ENCODE measurements around the gene EXOC3. TPM values are rescaled to one million over a fixed set of nuclear protein-coding genes. Genes with fewer than 3 reads are reported as not detected.

The EXOC3 gene
- total and polyA plus RNA-seq, 11 donors = 20.6 to 45.5 (median 42.8) TPM

GRCh38 chr5:440401-441201 is 2.4 kb upstream of the EXOC3 start:
- intact Hi-C loops (cut with DNase I) = loop anchor here in 5 of 10 donors (10.0 kb wide), 1 partner anchor 464 kb away; no protein-coding TSS in a partner anchor
- Histone ChIP-seq H3K27ac (no peak overlapping the region), H3K9me3 (no peaks in the 10 kb centered on the region), H3K4me1 (peaks cover 6 to 23% (median 15%) of the 10 kb centered on the region in 12 donors), H3K36me3 (peaks cover 0 to under 1% (median 0%) of the 10 kb centered on the region in 9 donors), H3K27me3 (peaks cover 0 to 4% (median 0%) of the 10 kb centered on the region in 9 donors), H3K4me3 (no peak overlapping the region)
- TF ChIP-seq CTCF (IDR thresholded peaks at IDR 0.05) = no peak
- TF ChIP-seq POLR2A (IDR thresholded peaks at IDR 0.05) = no peak
- ATAC-seq (no peak), DNase-seq (peak in 2 of 5 donors; percentile 21 to 49)
- 74 to 80% (median 76%) methylated on average over 18 of the region's 18 CpGs for WGBS, 4 donors

- peaks cover 0 to 4% (median 0%) of the 10 kb centered on the region in 9 donors for H3K27me3 ChIP-seq
- H3K27ac ChIP-seq = no peak overlapping the region
- no peaks in the 10 kb centered on the region for H3K9me3 ChIP-seq
- intact Hi-C loops (cut with DNase I) = loop anchor here in 5 of 10 donors (10.0 kb wide), 1 partner anchor 463 kb away; no protein-coding TSS in a partner anchor
- no peak for TF ChIP-seq POLR2A (IDR thresholded peaks at IDR 0.05)
- no peak for TF ChIP-seq CTCF (IDR thresholded peaks at IDR 0.05)
- H3K4me1 ChIP-seq = peaks cover 6 to 23% (median 15%) of the 10 kb centered on the region in 12 donors
- 87 to 95% (median 92%) methylated on average over 5 of the region's 5 CpGs for WGBS, 4 donors
- H3K36me3 ChIP-seq = peaks cover 0 to 13% (median 5%) of the 10 kb centered on the region in 9 donors
- DNase-seq = peak in 1 of 5 donors; percentile 6
- H3K4me3 ChIP-seq = peak overlapping the region in 11 of 12 donors; percentile 73 to 98 (median 89)
- no peak for ATAC-seq
These were observed 1.0 kb upstream of the EXOC3 start for GRCh38 chr5:441996-442334.

- Histone ChIP-seq H3K27ac (peak overlapping the region in 11 of 12 donors; percentile 69 to 91 (median 85)), H3K27me3 (peaks cover 0 to under 1% (median 0%) of the 10 kb centered on the region in 9 donors), H3K36me3 (peaks cover 0 to 28% (median 20%) of the 10 kb centered on the region in 9 donors), H3K4me1 (peaks cover 6 to 37% (median 15%) of the 10 kb centered on the region in 12 donors), H3K9me3 (no peaks in the 10 kb centered on the region), H3K4me3 (peak overlapping the region; percentile 66 to 98 (median 88))
- WGBS, 4 donors = 7 to 58% (median 20%) methylated on average over 21 to 62 of the region's 62 CpGs
- intact Hi-C loops (cut with DNase I) = loop anchor here in 5 of 10 donors (10.0 kb wide), 1 partner anchor 461 kb away; no protein-coding TSS in a partner anchor
- DNase-seq (peak in 1 of 5 donors; percentile 59), ATAC-seq (peak in 3 of 4 donors; percentile 17 to 34 (median 20))
- TF ChIP-seq CTCF (IDR thresholded peaks at IDR 0.05) (no peak), POLR2A (IDR thresholded peaks at IDR 0.05) (no peak)
These were observed 519 bp downstream of the EXOC3 start for GRCh38 chr5:443239-444151.
